B cell (primary cell): ENCODE measurements around the gene RHPN2.

ENCODE experiments used
- CTCF ChIP-seq: fragments of 200-600 bp; IDR thresholded peaks from one replicate; pipeline ENCODE4 v1.8.0; 2022; ENCODE audit warnings: antibody characterized with exemption, mild to moderate bottlenecking
- EZH2 ChIP-seq: IDR thresholded peaks from 2 replicates; pipeline ENCODE4 v1.6.1; 2012; ENCODE audit warnings: borderline replicate concordance, low read depth, mild to moderate bottlenecking, moderate library complexity, low read length; ENCODE audit not compliant: insufficient read depth, poor library complexity, severe bottlenecking

- TF ChIP-seq CTCF = no peak
- TF ChIP-seq EZH2 = no peak
Measured at GRCh38 chr19:33060586-33060985, 4.1 kb downstream of the RHPN2 start.
